Sigmoid colon (tissue), 7 donors: ENCODE measurements around the gene KCNIP1. TPM values are rescaled to one million over a fixed set of nuclear protein-coding genes. Genes with fewer than 3 reads are reported as not detected.
"Not testable (repeated sequence)": the region's sequence is repeated elsewhere in the genome, so short reads cannot be mapped to it uniquely, and the experiment has no call there.

ENCODE experiments used
- DNase-seq: peaks from one replicate; pipeline ENCODE4 v3.0.0-alpha.2; 2019
- H3K27ac ChIP-seq, 4 donors: fragments of 200-600 bp; sonication (generic); one replicate each; pipeline ENCODE4 v1.5.1; 2016 to 2019; ENCODE audit warnings: mild to moderate bottlenecking in 1 of 4
- H3K27me3 ChIP-seq, 3 donors: fragments of 200-600 bp; sonication (generic); one replicate each; pipeline ENCODE4 v1.5.1; 2019; ENCODE audit warnings: mild to moderate bottlenecking in 1 of 3
- H3K36me3 ChIP-seq, 4 donors: fragments of 200-600 bp; sonication (generic); one replicate each; pipeline ENCODE4 v1.5.1; 2016 to 2019
- H3K4me1 ChIP-seq, 4 donors: fragments of 200-600 bp; sonication (generic); one replicate each; pipeline ENCODE4 v1.5.1; 2017 to 2019
- H3K4me3 ChIP-seq, 4 donors: fragments of 200-600 bp; sonication (generic); one replicate each; pipeline ENCODE4 v1.5.1; 2017 to 2019; ENCODE audit warnings: mild to moderate bottlenecking in 2 of 4, moderate library complexity in 1 of 4
- H3K9me3 ChIP-seq, 4 donors: fragments of 200-600 bp in 3 of 4; sonication (generic) in 3 of 4; one replicate each; pipeline versions ENCODE4 v1.5.1 to v1.6.1; 2013 to 2019
- EP300 ChIP-seq, 4 donors: sonication (generic); formaldehyde crosslinking; IDR thresholded peaks; one replicate each; pipeline ENCODE4 v1.6.1; 2017; ENCODE audit warnings: antibody characterized with exemption in 4 of 4
- POLR2A ChIP-seq, 2 donors: fragments of 450-650 bp; IDR thresholded peaks; one replicate each; pipeline ENCODE4 v1.6.1; 2016; ENCODE audit warnings: antibody characterized with exemption in 2 of 2, mild to moderate bottlenecking in 2 of 2, moderate library complexity in 2 of 2
- POLR2AphosphoS5 ChIP-seq, 4 donors: sonication (generic); formaldehyde crosslinking; IDR thresholded peaks; one replicate each; pipeline ENCODE4 v1.6.1; 2017; ENCODE audit warnings: antibody characterized with exemption in 4 of 4
- WGBS, 2 donors: extraction: QIAGEN DNeasy Blood & Tissue Kit; methylation state at CpG; one replicate each; pipeline ENCODE4 v1.1.7; 2013; 5-methylcytosine and 5-hydroxymethylcytosine counted together
- intact Hi-C: fragments of 100-400 bp; cut with DNase I; formaldehyde crosslinking; loops from one replicate; pipeline ENCODE4 v1.15.1; 2023
- polyA plus RNA-seq, 3 donors: library from polyadenylated mRNA; stranded (reverse); fragments of 200-250 nt; gene quantifications; one replicate each; pipeline ENCODE4 v1.2.3, GENCODE V29; 2013
- total RNA-seq, 4 donors: library from RNA; depleted of rRNA; stranded (reverse); fragments of >200 nt; gene quantifications; one replicate each; pipeline ENCODE4 v1.1.0, GENCODE V29; 2016
- TF ChIP-seq, protein P1 (sequence below), 4 experiments: fragments of 450-650 bp in 3 of 4; fragments of 200-600 bp in 1 of 4; IDR thresholded peaks; one replicate each; pipeline ENCODE4 v1.5.1; 2016 to 2019; ENCODE audit warnings: antibody characterized with exemption in 4 of 4, mild to moderate bottlenecking in 3 of 4, moderate library complexity in 2 of 4
- donor health status: healthy with polysubstance abuse.
- donor health status: Bipolar disorder and iron deficiency.
- donor health status: healthy.

Gene KCNIP1
- total and polyA plus RNA-seq, 7 donors = 0.28 to 2.8 (median 1.1) TPM; not detected in 2

DNA sequence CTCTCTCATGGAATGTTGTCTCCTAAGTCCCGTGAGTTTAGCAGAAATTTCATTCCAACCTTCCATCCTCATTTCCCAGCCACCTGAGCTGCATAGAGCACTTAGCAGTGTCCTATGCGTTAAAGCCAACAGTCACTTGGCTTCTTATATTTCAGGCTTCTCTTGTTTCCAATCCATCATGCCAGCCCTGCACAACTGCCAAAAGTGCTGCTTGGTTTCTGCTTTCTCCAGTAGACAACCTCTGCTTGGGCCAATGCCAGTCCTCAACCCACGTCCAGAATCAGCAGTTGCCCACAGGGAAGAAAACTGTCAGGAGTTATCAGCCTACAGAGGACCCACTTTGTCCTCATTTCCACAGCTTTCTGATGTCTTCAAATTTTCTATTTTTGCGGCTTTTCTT, 42.5 kb downstream of the KCNIP1 start:
- H3K4me3 ChIP-seq = no peak overlapping the region
- DNase-seq = peak; percentile 30
- H3K36me3 ChIP-seq = no peaks in the 10 kb centered on the region
- no peak overlapping the region for H3K27ac ChIP-seq
- no peaks in the 10 kb centered on the region for H3K4me1 ChIP-seq
- H3K27me3 ChIP-seq = no peaks in the 10 kb centered on the region
- 65 to 68% methylated on average over 4 of the region's 4 CpGs for WGBS, 2 donors
- H3K9me3 ChIP-seq = peaks cover 0 to 4% (median 0%) of the 10 kb centered on the region in 4 donors
- intact Hi-C loops = no loop called here
- TF ChIP-seq POLR2AphosphoS5 (IDR thresholded peaks at IDR 0.05) (no peak), EP300 (IDR thresholded peaks at IDR 0.05) (no peak), POLR2A (IDR thresholded peaks at IDR 0.05) (no peak)
- TF ChIP-seq, protein P1, sequence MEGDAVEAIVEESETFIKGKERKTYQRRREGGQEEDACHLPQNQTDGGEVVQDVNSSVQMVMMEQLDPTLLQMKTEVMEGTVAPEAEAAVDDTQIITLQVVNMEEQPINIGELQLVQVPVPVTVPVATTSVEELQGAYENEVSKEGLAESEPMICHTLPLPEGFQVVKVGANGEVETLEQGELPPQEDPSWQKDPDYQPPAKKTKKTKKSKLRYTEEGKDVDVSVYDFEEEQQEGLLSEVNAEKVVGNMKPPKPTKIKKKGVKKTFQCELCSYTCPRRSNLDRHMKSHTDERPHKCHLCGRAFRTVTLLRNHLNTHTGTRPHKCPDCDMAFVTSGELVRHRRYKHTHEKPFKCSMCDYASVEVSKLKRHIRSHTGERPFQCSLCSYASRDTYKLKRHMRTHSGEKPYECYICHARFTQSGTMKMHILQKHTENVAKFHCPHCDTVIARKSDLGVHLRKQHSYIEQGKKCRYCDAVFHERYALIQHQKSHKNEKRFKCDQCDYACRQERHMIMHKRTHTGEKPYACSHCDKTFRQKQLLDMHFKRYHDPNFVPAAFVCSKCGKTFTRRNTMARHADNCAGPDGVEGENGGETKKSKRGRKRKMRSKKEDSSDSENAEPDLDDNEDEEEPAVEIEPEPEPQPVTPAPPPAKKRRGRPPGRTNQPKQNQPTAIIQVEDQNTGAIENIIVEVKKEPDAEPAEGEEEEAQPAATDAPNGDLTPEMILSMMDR (IDR thresholded peaks at IDR 0.05) = no peak

DNA sequence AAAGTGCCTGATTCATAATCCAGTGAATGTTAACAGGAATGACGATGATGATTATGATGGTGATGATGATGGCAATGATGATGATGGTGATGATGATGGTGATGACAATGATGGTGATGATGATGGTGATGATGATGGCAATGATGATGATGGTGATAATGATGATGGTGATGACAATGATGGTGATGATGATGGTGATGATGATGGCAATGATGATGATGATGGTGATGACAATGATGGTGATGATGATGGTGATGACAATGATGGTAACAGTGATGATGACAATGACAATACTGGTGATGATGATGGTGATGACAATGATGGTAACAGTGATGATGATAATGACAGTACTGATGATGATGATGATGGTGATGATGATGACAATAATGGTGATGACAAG, 46.6 kb downstream of the KCNIP1 start:
- intact Hi-C loops, DNase-seq, H3K4me3 ChIP-seq, H3K27me3 ChIP-seq, H3K9me3 ChIP-seq, H3K27ac ChIP-seq, H3K36me3 ChIP-seq: not testable (repeated sequence)
- peaks cover 0 to 28% (median 20%) of the 10 kb centered on the region in 4 donors for H3K4me1 ChIP-seq
- WGBS, 2 donors = 84 to 92% methylated on average over 1 of the region's 1 CpG

DNA sequence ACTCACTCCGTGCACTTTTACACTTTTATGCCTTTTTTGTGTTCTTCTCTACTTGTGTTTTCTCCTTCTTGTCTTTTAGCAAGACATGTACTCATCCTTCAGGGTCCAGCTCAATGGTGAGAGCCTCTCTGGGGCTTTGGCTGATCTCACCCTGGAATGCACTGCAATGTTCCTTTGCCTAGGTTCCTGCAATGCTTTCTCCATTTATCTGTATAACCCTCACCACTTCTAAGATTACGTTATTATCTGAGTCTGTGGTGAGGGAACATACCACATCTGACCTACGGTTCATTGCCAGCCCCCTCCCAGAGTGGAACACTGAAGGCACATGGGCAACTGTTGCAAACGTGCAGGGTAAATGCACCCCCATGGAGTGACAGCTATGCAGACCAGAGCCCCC, 47.3 kb downstream of the KCNIP1 start:
- intact Hi-C loops = no loop called here
- peak; percentile 22 for DNase-seq
- no peak overlapping the region for H3K27ac ChIP-seq

DNA sequence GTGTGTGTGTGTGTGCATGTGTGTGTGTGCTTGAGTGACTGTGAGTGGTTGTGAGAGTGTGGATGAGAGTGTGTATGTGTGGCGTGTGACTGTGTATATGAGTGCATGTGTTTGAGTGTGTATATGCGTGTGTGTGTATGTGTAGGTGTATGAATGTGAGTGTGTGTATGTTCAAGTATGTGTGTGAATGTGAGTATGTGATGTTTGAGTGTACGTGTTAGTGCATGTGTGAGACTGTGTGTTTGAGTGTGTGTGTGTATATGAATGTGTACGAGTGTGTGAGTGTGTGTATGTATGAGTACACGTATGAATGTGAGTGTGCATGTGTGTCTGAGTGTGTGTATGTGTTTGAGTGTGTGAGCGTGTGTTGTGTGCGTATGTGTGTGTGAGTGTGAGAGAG, 47.8 kb downstream of the KCNIP1 start:
- no peak overlapping the region for H3K4me3 ChIP-seq
- TF ChIP-seq EP300 (IDR thresholded peaks at IDR 0.05) = no peak
- TF ChIP-seq, protein P1 (IDR thresholded peaks at IDR 0.05) = no peak
- TF ChIP-seq POLR2A (IDR thresholded peaks at IDR 0.05) = no peak
- no peak for TF ChIP-seq POLR2AphosphoS5 (IDR thresholded peaks at IDR 0.05)
- peaks cover 0 to 29% (median 21%) of the 10 kb centered on the region in 4 donors for H3K4me1 ChIP-seq
- intact Hi-C loops = no loop called here
- H3K9me3 ChIP-seq = no peaks in the 10 kb centered on the region
- H3K27me3 ChIP-seq = peaks cover 0 to 4% (median 0%) of the 10 kb centered on the region in 3 donors
- DNase-seq = no peak
- no peaks in the 10 kb centered on the region for H3K36me3 ChIP-seq
- 92 to 95% methylated on average over 7 of the region's 7 CpGs for WGBS, 2 donors
- no peak overlapping the region for H3K27ac ChIP-seq

More for the DNA sequence above, 47.3 kb downstream of the KCNIP1 start:
- TF ChIP-seq POLR2AphosphoS5 (IDR thresholded peaks at IDR 0.05) = no peak
- WGBS, 2 donors = 62 to 77% methylated on average over 4 of the region's 4 CpGs
- Histone ChIP-seq H3K4me3 (no peak overlapping the region), H3K36me3 (no peaks in the 10 kb centered on the region), H3K9me3 (no peaks in the 10 kb centered on the region), H3K4me1 (peaks cover 0 to 29% (median 21%) of the 10 kb centered on the region in 4 donors), H3K27me3 (no peaks in the 10 kb centered on the region)

DNA sequence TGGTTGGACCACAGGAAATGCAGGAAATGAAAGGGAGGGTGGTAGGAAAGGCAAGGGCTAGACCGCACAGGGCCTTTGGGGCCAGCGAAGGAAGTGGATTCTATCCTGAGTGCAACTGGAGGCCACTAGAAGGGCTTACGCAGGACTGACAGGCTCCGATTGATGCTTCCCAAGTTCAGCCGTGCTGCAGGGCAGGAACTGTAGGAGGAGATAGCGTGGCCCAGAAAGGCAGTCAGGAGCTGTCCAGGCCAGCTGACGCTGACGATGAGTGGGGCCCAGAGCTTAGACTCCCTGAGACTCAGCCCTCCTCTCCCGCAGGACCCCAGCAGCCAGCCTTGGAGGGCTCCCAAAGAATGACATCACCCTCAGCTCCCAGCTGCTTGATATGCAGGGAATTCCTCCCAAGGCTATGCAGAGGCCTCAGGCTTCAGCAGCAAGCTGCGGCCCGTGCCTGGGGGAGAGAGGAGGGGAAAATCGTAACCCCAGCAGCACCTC, 48.8 kb downstream of the KCNIP1 start:
- Histone ChIP-seq H3K27me3 (peaks cover 0 to 4% (median 0%) of the 10 kb centered on the region in 3 donors), H3K27ac (peak overlapping the region in 1 of 4 donors; percentile 25), H3K9me3 (no peaks in the 10 kb centered on the region), H3K36me3 (no peaks in the 10 kb centered on the region), H3K4me3 (no peak overlapping the region), H3K4me1 (peaks cover 0 to 29% (median 21%) of the 10 kb centered on the region in 4 donors)
- intact Hi-C loops = no loop called here
- peak; percentile 93 for DNase-seq
- WGBS, 2 donors = 12 to 36% methylated on average over 12 of the region's 12 CpGs
- TF ChIP-seq EP300 (IDR thresholded peaks at IDR 0.05) = no peak
- TF ChIP-seq POLR2AphosphoS5 (IDR thresholded peaks at IDR 0.05) = peak in 1 of 4 donors; percentile 13

DNA sequence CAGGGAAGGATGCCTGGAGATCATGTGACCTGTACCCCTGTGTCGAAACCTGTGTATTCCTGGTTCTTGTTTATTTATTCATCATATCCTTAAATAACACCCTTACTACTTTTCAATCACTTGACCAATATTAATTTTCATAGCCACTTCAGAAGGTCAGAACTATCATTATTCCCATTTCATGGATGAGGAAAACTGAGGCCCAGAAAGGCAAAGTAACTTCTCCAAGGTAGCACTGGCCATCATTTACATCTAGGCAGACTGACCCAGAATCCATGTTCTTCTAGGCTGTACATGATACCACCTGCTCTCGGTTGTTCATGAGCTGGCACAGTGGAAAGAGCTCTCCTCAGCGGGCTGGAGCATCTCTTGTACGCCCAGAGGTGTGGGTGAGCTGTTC, 49.4 kb downstream of the KCNIP1 start:
- DNase-seq = no peak
- WGBS, 2 donors = 69 to 74% methylated on average over 4 of the region's 4 CpGs
- peaks cover 0 to 4% (median 0%) of the 10 kb centered on the region in 3 donors for H3K27me3 ChIP-seq
- H3K9me3 ChIP-seq = no peaks in the 10 kb centered on the region
- peak overlapping the region in 1 of 4 donors; percentile 25 for H3K27ac ChIP-seq
- peaks cover 0 to 29% (median 21%) of the 10 kb centered on the region in 4 donors for H3K4me1 ChIP-seq
- no peak overlapping the region for H3K4me3 ChIP-seq
- intact Hi-C loops = no loop called here
- H3K36me3 ChIP-seq = no peaks in the 10 kb centered on the region
- TF ChIP-seq EP300 (IDR thresholded peaks at IDR 0.05) = no peak
- TF ChIP-seq, protein P1 (IDR thresholded peaks at IDR 0.05) = no peak
- no peak for TF ChIP-seq POLR2A (IDR thresholded peaks at IDR 0.05)
- TF ChIP-seq POLR2AphosphoS5 (IDR thresholded peaks at IDR 0.05) = no peak
